IMR-90 (cell line): Measurements from ENCODE around the gene SCARB1. TPM values are rescaled to one million over a fixed set of nuclear protein-coding genes. Genes with fewer than 3 reads are reported as not detected.
A peak's percentile ranks its signal among the peaks of the same experiment; 100 is the strongest.

Experiments used
- ATAC-seq: fragments of 200-7000 bp; cut with Tn5 transposase; 2 replicates; pipeline ENCODE4 v1.9.1; 2020; ENCODE audit warnings: low read depth, mild to moderate bottlenecking, moderate library complexity
- BruUV-seq: library from RNA; stranded (reverse); fragments of 400-500 nt; replicated peaks from 2 replicates; lab custom pipeline; 2021; lab: Mats Ljungman, UMichigan
- CTCF ChIA-PET: fragments of 300-600 bp; formaldehyde crosslinking; extraction: SDS; loops from one replicate; lab custom pipeline; 2021; ENCODE audit warnings: antibody characterized with exemption; lab: Yijun Ruan, JAX
- POLR2A ChIA-PET: fragments of 300-600 bp; sonication (Branson Sonifier 250); formaldehyde crosslinking; loops from one replicate; lab custom pipeline; 2022; ENCODE audit warnings: antibody characterized with exemption; ENCODE audit not compliant: unreplicated experiment; lab: Charles Lee
- DNase-seq: peaks from one replicate; pipeline ENCODE4 v3.0.0; 2013
- H2AFZ ChIP-seq: replicated peaks from 2 replicates; pipeline ENCODE3; 2013; ENCODE audit warnings: low read length, mild to moderate bottlenecking; ENCODE audit not compliant: poor library complexity
- H2AK5ac ChIP-seq: 2 replicates; pipeline ENCODE4 v1.6.1; 2013; ENCODE audit warnings: low read depth, low read length, inconsistent platforms
- H2AK9ac ChIP-seq: replicated peaks from 2 replicates; pipeline ENCODE3; 2013; ENCODE audit warnings: mild to moderate bottlenecking, low read depth, low read length, moderate library complexity; ENCODE audit not compliant: poor library complexity
- H2BK120ac ChIP-seq: 2 replicates; pipeline ENCODE4 v1.6.1; 2013; ENCODE audit warnings: low read depth, low read length, inconsistent platforms
- H2BK15ac ChIP-seq: 3 replicates; pipeline ENCODE4 v1.6.1; 2013; ENCODE audit warnings: low read depth, low read length, inconsistent platforms
- H2BK20ac ChIP-seq: 2 replicates; pipeline ENCODE4 v1.6.1; 2013; ENCODE audit warnings: low read depth, mild to moderate bottlenecking, inconsistent platforms, low read length, moderate library complexity
- H2BK5ac ChIP-seq: 2 replicates; pipeline ENCODE4 v1.6.1; 2013; ENCODE audit warnings: mild to moderate bottlenecking, low read depth, low read length, inconsistent platforms; ENCODE audit not compliant: poor library complexity, severe bottlenecking
- H3K14ac ChIP-seq: replicated peaks from 2 replicates; pipeline ENCODE4 v1.6.1; 2013; ENCODE audit warnings: low read depth, low read length, inconsistent platforms
- H3K18ac ChIP-seq: 2 replicates; pipeline ENCODE4 v1.6.1; 2013; ENCODE audit warnings: low read depth, low read length, control low read depth
- H3K23ac ChIP-seq: 2 replicates; pipeline ENCODE4 v1.6.1; 2013; ENCODE audit warnings: low read depth, low read length, inconsistent platforms
- H3K27ac ChIP-seq: 2 replicates; pipeline ENCODE4 v1.5.1; 2013; ENCODE audit warnings: mild to moderate bottlenecking, control low read depth, low read length; ENCODE audit not compliant: insufficient read depth
- H3K27me3 ChIP-seq: 2 replicates; pipeline ENCODE4 v1.6.1; 2013; ENCODE audit warnings: low read length; ENCODE audit not compliant: control insufficient read depth, insufficient read depth
- H3K36me3 ChIP-seq: 2 replicates; pipeline ENCODE4 v1.6.1; 2013; ENCODE audit warnings: low read length, mixed read lengths; ENCODE audit not compliant: control insufficient read depth, insufficient read depth
- H3K4ac ChIP-seq: 2 replicates; pipeline ENCODE4 v1.6.1; 2013; ENCODE audit warnings: low read depth, low read length, inconsistent platforms
- H3K4me1 ChIP-seq: 2 replicates; pipeline ENCODE4 v1.6.1; 2013; ENCODE audit warnings: low read length, mixed read lengths; ENCODE audit not compliant: control insufficient read depth, insufficient read depth
- H3K4me2 ChIP-seq: 2 replicates; pipeline ENCODE4 v1.6.1; 2013; ENCODE audit warnings: low read depth, mild to moderate bottlenecking, control low read depth, low read length, moderate library complexity
- H3K4me3 ChIP-seq: 2 replicates; pipeline ENCODE4 v1.5.1; 2013; ENCODE audit warnings: low read depth, mild to moderate bottlenecking, control low read depth, low read length, moderate library complexity; ENCODE audit not compliant: insufficient read depth
- H3K56ac ChIP-seq: 2 replicates; pipeline ENCODE4 v1.6.1; 2013; ENCODE audit warnings: low read length, inconsistent platforms; ENCODE audit not compliant: insufficient read depth; ENCODE audit errors: extremely low read depth
- H3K79me1 ChIP-seq, 2 experiments: 2 replicates each; pipeline ENCODE4 v1.6.1; 2013; ENCODE audit warnings: low read length in 2 of 2, inconsistent platforms in 1 of 2, low read depth in 1 of 2
- H3K9ac ChIP-seq: 2 replicates; pipeline ENCODE4 v1.6.1; 2013; ENCODE audit warnings: low read depth, low read length, control low read depth
- H3K9me1 ChIP-seq: 2 replicates; pipeline ENCODE4 v1.6.1; 2013; ENCODE audit warnings: low read length, inconsistent platforms; ENCODE audit not compliant: insufficient read depth
- H3K9me3 ChIP-seq: 2 replicates; pipeline ENCODE4 v1.6.1; 2013; ENCODE audit warnings: low read length; ENCODE audit not compliant: control insufficient read depth, insufficient read depth
- H4K20me1 ChIP-seq: 2 replicates; pipeline ENCODE4 v1.6.1; 2013; ENCODE audit warnings: low read length, inconsistent platforms; ENCODE audit not compliant: insufficient read depth
- H4K5ac ChIP-seq: 2 replicates; pipeline ENCODE4 v1.6.1; 2013; ENCODE audit warnings: mild to moderate bottlenecking, low read depth, low read length, control low read depth
- H4K8ac ChIP-seq, 2 experiments: 2 replicates each; pipeline ENCODE4 v1.6.1; 2013; ENCODE audit warnings: low read depth in 2 of 2, low read length in 2 of 2, control low read depth in 1 of 2, inconsistent platforms in 1 of 2
- H4K91ac ChIP-seq: 2 replicates; pipeline ENCODE4 v1.6.1; 2013; ENCODE audit warnings: low read depth, low read length, inconsistent platforms; ENCODE audit not compliant: insufficient read depth
- BHLHE40 ChIP-seq: fragments of 150-350 bp; IDR thresholded peaks from 2 replicates; pipeline ENCODE4 v1.6.1; 2016; ENCODE audit warnings: mild to moderate bottlenecking, low read depth, low read length
- ELK1 ChIP-seq: fragments of 150-350 bp; IDR thresholded peaks from 2 replicates; pipeline ENCODE4 v1.6.1; 2016; ENCODE audit warnings: low read depth, mild to moderate bottlenecking, low read length, moderate library complexity, borderline replicate concordance
- MAFK ChIP-seq: IDR thresholded peaks from 2 replicates; pipeline ENCODE4 v1.6.1; 2012; ENCODE audit warnings: low read depth, low read length, improper control_type of control experiment
- RAD21 ChIP-seq: IDR thresholded peaks from 2 replicates; pipeline ENCODE4 v1.6.1; 2012; ENCODE audit warnings: low read length, improper control_type of control experiment
- RFX5 ChIP-seq: IDR thresholded peaks from 2 replicates; pipeline ENCODE4 v1.8.0; 2012; ENCODE audit warnings: low read depth, mild to moderate bottlenecking, low read length, moderate library complexity
- SMC3 ChIP-seq: fragments of 150-350 bp; IDR thresholded peaks from 2 replicates; pipeline ENCODE4 v1.6.1; 2016; ENCODE audit warnings: low read depth, mild to moderate bottlenecking, antibody characterized with exemption, low read length, moderate library complexity
- WGBS, 2 experiments: methylation state at CpG; one replicate each; pipeline versions ENCODE4 v1.1.5 to v1.1.7; 2013; ENCODE audit warnings: missing lambda C conversion rate in 2 of 2; ENCODE audit not compliant: insufficient read length in 1 of 2; ENCODE audit errors: extremely low coverage in 2 of 2; 5-methylcytosine and 5-hydroxymethylcytosine counted together
- dilution Hi-C: fragments of 300-500 bp; cut with HindIII; formaldehyde crosslinking; loops from one replicate; pipeline ENCODE4 v1.14.3; 2018; ENCODE audit warnings: low sequenced_read_pairs; ENCODE audit not compliant: unreplicated experiment
- in situ Hi-C: fragments of 300-500 bp; cut with MboI; formaldehyde crosslinking; loops from 3 replicates; pipeline ENCODE4 v1.14.3; 2019; ENCODE audit warnings: low sequenced_read_pairs, inconsistent platforms, mixed read lengths
- intact Hi-C: fragments of 100-400 bp; cut with micrococcal nuclease; formaldehyde crosslinking; loops from 2 replicates; pipeline ENCODE4 v1.10.0; 2022
- polyA plus RNA-seq, 3 experiments: library from polyadenylated mRNA; depleted of rRNA; stranded (reverse); fragments of >200 nt; gene quantifications; 2 replicates each; pipeline ENCODE4 v1.2.3, GENCODE V29; 2012; ENCODE audit warnings: low replicate concordance in 1 of 3
- total RNA-seq: library from RNA; depleted of rRNA; stranded (reverse); fragments of >200 nt; gene quantifications from 2 replicates; pipeline ENCODE4 v1.2.3, GENCODE V29; 2012
- TF ChIP-seq, protein P1 (sequence below): conservative IDR thresholded peaks from 2 replicates; pipeline ENCODE4 v1.5.1; 2012; ENCODE audit warnings: mild to moderate bottlenecking, low read depth, low read length, improper control_type of control experiment
- TF ChIP-seq, protein P2 (sequence below): fragments of 150-350 bp; IDR thresholded peaks from 2 replicates; pipeline ENCODE4 v1.6.1; 2017; ENCODE audit warnings: mild to moderate bottlenecking, antibody characterized with exemption, low read length, low read depth

The SCARB1 gene
- total and polyA plus RNA-seq, 2 of the 4 experiments (the other 2 are of a cell fraction): 3.0 to 24.8 TPM

DNA sequence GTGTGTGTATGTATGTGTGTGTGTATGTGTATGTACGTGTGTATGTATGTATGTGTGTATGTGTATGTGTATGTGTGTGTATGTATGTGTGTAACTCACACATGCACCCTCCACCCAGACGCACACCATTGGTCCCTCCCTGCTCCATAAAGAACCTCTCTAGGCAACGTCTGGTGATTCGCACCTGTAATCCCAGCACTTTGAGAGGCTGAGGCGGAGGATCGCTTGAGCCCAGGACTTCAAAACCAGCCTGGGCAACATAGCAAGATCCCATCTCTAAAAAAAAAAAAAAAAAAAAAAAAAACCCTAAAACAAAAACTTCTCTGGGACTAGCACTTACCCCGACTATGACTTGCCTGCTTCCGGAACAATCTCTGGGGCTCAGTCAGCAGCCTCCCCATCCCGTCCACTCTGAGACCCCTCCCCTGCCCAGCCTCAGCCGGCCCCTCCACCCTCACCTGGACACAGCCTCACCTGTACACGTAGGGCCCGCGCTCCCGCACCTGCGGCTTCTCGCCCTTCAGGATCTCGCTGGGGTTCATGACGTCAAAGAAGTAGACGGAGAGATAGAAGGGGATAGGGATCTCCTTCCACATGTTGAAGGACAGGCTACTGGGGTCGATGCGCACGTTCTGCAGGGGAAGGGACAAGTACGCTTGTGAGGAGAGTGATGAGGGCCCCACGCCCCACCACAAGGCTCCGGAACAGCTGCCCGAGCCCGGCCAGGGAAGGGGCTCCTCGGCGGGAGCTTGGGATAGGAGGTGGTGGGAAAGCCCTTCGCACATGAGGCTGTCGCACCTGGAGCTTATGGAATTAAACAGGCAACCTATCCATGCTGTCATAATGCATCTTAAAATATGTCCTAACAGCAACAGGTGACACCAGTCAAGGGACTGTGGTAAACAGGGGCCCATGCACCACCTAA lies 46.3 kb downstream of the SCARB1 start (continued):
- TF ChIP-seq RFX5: no peak

DNA sequence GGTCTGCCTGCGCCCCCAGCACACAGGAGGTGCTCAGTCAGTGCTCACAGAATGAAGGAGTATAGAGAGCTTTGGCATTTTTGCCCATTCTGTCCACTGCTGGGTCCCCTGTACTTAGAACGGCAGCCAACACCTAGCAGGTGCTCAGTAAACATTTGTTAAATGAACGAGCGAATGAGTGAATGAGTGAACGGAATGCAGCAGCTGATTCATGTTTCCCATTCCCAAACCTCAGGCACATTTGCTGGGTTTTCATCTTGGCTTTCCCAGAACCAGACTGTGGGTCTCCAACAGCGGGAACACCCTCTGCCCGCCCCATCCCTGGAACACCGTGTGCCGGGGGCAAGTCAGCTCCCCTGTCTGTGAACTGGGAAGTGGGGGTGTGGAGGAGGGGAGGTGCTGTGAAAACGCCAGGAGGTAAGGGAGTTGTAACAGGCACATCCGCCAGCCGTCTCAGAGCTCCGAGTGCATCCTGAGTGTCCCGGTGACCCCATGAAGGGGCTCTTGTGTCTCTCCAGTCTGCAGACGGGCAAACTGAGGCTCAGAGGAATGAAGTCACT lies 47.3 kb downstream of the SCARB1 start:
- no peak for TF ChIP-seq RAD21
- no peak for TF ChIP-seq ELK1
- TF ChIP-seq SMC3: no peak
- TF ChIP-seq, protein P1, sequence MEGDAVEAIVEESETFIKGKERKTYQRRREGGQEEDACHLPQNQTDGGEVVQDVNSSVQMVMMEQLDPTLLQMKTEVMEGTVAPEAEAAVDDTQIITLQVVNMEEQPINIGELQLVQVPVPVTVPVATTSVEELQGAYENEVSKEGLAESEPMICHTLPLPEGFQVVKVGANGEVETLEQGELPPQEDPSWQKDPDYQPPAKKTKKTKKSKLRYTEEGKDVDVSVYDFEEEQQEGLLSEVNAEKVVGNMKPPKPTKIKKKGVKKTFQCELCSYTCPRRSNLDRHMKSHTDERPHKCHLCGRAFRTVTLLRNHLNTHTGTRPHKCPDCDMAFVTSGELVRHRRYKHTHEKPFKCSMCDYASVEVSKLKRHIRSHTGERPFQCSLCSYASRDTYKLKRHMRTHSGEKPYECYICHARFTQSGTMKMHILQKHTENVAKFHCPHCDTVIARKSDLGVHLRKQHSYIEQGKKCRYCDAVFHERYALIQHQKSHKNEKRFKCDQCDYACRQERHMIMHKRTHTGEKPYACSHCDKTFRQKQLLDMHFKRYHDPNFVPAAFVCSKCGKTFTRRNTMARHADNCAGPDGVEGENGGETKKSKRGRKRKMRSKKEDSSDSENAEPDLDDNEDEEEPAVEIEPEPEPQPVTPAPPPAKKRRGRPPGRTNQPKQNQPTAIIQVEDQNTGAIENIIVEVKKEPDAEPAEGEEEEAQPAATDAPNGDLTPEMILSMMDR: no peak
- TF ChIP-seq MAFK: no peak
- TF ChIP-seq, protein P2, sequence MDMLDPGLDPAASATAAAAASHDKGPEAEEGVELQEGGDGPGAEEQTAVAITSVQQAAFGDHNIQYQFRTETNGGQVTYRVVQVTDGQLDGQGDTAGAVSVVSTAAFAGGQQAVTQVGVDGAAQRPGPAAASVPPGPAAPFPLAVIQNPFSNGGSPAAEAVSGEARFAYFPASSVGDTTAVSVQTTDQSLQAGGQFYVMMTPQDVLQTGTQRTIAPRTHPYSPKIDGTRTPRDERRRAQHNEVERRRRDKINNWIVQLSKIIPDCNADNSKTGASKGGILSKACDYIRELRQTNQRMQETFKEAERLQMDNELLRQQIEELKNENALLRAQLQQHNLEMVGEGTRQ: no peak
- TF ChIP-seq BHLHE40: no peak
- Histone ChIP-seq H3K4me2 (no peak overlapping the region), H4K20me1 (peaks cover 4% of the 10 kb centered on the region; the same call in 1 of the 2 replicates), H3K27me3 (no peaks in the 10 kb centered on the region), H3K36me3 (peaks cover 8% of the 10 kb centered on the region; the same call in 1 of the 2 replicates), H3K4me1 (no peaks in the 10 kb centered on the region), H2AK9ac (peak overlapping the region; percentile 65), H3K18ac (no peak overlapping the region), H3K9me3 (no peaks in the 10 kb centered on the region), H3K23ac (no peak overlapping the region), H3K9ac (no peak overlapping the region), H3K9me1 (peaks cover 4% of the 10 kb centered on the region), H4K5ac (no peak overlapping the region), H3K27ac (no peak overlapping the region), H2BK15ac (no peak overlapping the region), H3K56ac (no peak overlapping the region), H2BK120ac (no peak overlapping the region), H4K91ac (no peak overlapping the region), H2AFZ (peak overlapping the region; percentile 40), H2AK5ac (no peak overlapping the region), H3K79me1 (no peaks in the 10 kb centered on the region), H4K8ac (no peak overlapping the region), H3K4me3 (no peak overlapping the region), H2BK20ac (no peak overlapping the region), H3K4ac (no peak overlapping the region), H3K14ac (no peak overlapping the region), H2BK5ac (no peak overlapping the region)
- ATAC-seq: no peak
- in situ Hi-C loops (no loop called here), intact Hi-C loops (no loop called here), dilution Hi-C loops (no loop called here)
- no peak for DNase-seq
- ChIA-PET CTCF (no interaction called here), POLR2A (no interaction called here)
- no TSS peak for BruUV-seq
- WGBS, 2 experiments: 74% methylated on average over 3 of the region's 15 CpGs; no CpG with 5 or more reads in 1 of the 2 experiments
